GM19438 (cell line): Measurements from ENCODE around the gene MORC2.

ENCODE experiments used
- ATAC-seq: cut with Tn5 transposase; IDR thresholded peaks from one replicate; pipeline ENCODE4 v1.9.1; 2021; ENCODE audit warnings: low read depth; ENCODE audit not compliant: unreplicated experiment

MORC2 gene

GRCh38 chr22:30889996-30890480 is 78.5 kb downstream of the MORC2 start:
- no peak for ATAC-seq

GRCh38 chr22:30889268-30889995 is 79.1 kb downstream of the MORC2 start:
- no peak for ATAC-seq

GRCh38 chr22:30887861-30888260 is 80.7 kb downstream of the MORC2 start:
- ATAC-seq = no peak

GRCh38 chr22:30887453-30887852 is 81.1 kb downstream of the MORC2 start:
- ATAC-seq = no peak

- no peak for ATAC-seq
Observed at GRCh38 chr22:30885591-30885990, 83.0 kb downstream of the MORC2 start.

GRCh38 chr22:30885001-30885366 is 83.6 kb downstream of the MORC2 start:
- no peak for ATAC-seq

- ATAC-seq = no peak
Observed at GRCh38 chr22:30884211-30885000, 84.2 kb downstream of the MORC2 start.

- no peak for ATAC-seq
Observed at GRCh38 chr22:30883586-30884145, 84.9 kb downstream of the MORC2 start.

GRCh38 chr22:30882974-30883533 is 85.5 kb downstream of the MORC2 start:
- ATAC-seq = no peak

GRCh38 chr22:30882184-30882717 is 86.3 kb downstream of the MORC2 start:
- no peak for ATAC-seq

- no peak for ATAC-seq
Observed at GRCh38 chr22:30881361-30882183, 87.0 kb downstream of the MORC2 start.

- no peak for ATAC-seq
Observed at GRCh38 chr22:30880847-30881246, 87.7 kb downstream of the MORC2 start.

GRCh38 chr22:30880181-30880601 is 88.4 kb downstream of the MORC2 start:
- no peak for ATAC-seq

- ATAC-seq = no peak
Observed at GRCh38 chr22:30879415-30879797, 89.2 kb downstream of the MORC2 start.

GRCh38 chr22:30878516-30879414 is 89.8 kb downstream of the MORC2 start:
- ATAC-seq = no peak

GRCh38 chr22:30877662-30878515 is 90.7 kb downstream of the MORC2 start:
- ATAC-seq = no peak

- ATAC-seq = no peak
Observed at GRCh38 chr22:30876915-30877553, 91.5 kb downstream of the MORC2 start.
